ENCODE data around the gene SRRM1. TPM values are rescaled to one million over a fixed set of nuclear protein-coding genes. Genes with fewer than 3 reads are reported as not detected.
"Not testable (repeated sequence)": the region's sequence is repeated elsewhere in the genome, so short reads cannot be mapped to it uniquely, and the experiment has no call there.

The SRRM1 gene
- total RNA-seq, 1 donor: 50.7 TPM

DNA sequence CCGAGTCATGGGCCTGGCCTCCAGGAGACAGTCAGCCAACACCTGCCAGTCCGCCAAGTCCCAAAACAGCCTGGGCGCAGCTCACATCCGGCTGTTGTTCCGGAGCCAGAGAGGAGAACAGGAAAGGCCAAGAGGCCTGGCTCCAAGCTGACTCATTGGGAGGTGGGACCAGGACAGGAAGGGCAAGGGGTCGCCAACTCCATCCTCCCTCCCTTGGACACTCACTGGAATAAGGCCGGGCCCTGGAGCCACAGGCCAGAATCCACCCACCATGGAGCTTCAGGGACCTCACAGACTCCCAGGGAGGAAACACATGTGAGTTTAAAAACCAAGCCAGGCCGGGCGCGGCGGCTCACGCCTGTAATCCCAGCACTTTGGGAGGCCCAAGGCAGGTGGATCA lies 77.0 kb downstream of the SRRM1 start:
- peaks cover 27% of the 10 kb centered on the region for H3K79me2 ChIP-seq (ENCODE audit: insufficient read depth, low read length)
- DNase-seq (ENCODE audit: insufficient read length, low spot score, missing footprints): peak; percentile 95
- TF ChIP-seq, protein P1, sequence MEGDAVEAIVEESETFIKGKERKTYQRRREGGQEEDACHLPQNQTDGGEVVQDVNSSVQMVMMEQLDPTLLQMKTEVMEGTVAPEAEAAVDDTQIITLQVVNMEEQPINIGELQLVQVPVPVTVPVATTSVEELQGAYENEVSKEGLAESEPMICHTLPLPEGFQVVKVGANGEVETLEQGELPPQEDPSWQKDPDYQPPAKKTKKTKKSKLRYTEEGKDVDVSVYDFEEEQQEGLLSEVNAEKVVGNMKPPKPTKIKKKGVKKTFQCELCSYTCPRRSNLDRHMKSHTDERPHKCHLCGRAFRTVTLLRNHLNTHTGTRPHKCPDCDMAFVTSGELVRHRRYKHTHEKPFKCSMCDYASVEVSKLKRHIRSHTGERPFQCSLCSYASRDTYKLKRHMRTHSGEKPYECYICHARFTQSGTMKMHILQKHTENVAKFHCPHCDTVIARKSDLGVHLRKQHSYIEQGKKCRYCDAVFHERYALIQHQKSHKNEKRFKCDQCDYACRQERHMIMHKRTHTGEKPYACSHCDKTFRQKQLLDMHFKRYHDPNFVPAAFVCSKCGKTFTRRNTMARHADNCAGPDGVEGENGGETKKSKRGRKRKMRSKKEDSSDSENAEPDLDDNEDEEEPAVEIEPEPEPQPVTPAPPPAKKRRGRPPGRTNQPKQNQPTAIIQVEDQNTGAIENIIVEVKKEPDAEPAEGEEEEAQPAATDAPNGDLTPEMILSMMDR (IDR thresholded peaks at IDR 0.05; ENCODE audit: extremely low read depth, low read depth, low read length): no peak
- no peaks in the 10 kb centered on the region for H3K9me3 ChIP-seq (ENCODE audit: low read depth, low read length)
- H3K4me3 ChIP-seq (ENCODE audit: insufficient read depth, low read length): no peak overlapping the region
- no peaks in the 10 kb centered on the region for H3K36me3 ChIP-seq (ENCODE audit: insufficient read depth, low read length)
- H3K4me1 ChIP-seq (ENCODE audit: insufficient read depth, low read length): peaks cover 49% of the 10 kb centered on the region
- H3K27ac ChIP-seq (ENCODE audit: low read depth, low read length): peak overlapping the region; percentile 84
- H2AFZ ChIP-seq (ENCODE audit: low read length): peak overlapping the region; percentile 13
- no peaks in the 10 kb centered on the region for H4K20me1 ChIP-seq (ENCODE audit: insufficient read depth, low read length)
- no peaks in the 10 kb centered on the region for H3K27me3 ChIP-seq (ENCODE audit: insufficient read depth, low read length)
- H3K4me2 ChIP-seq (ENCODE audit: insufficient read depth, low read length): peak overlapping the region; percentile 32

DNA sequence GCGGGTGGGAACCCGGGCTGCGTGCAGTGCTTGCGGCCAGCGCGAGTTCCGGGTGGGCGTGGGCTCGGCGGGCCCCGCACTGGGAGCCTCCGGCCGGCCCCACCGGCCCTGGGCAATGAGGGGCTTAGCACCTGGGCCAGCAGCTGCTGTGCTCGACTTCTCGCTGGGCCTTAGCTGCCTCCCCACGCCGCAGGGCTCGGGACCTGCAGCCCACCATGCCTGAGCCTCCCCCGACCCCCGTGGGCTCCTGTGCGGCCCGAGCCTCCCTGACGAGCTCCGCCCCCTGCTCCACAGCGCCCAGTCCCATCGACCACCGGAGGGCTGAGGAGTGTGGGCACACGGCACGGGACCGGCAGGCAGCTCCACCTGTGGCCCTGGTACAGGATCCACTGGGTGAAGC lies 78.4 kb downstream of the SRRM1 start:
- DNase-seq (ENCODE audit: insufficient read length, low spot score, missing footprints): no peak
- no peaks in the 10 kb centered on the region for H3K9me3 ChIP-seq (ENCODE audit: low read depth, low read length)
- peaks cover 49% of the 10 kb centered on the region for H3K4me1 ChIP-seq (ENCODE audit: insufficient read depth, low read length)
- no peaks in the 10 kb centered on the region for H4K20me1 ChIP-seq (ENCODE audit: insufficient read depth, low read length)
- no peak overlapping the region for H3K4me3 ChIP-seq (ENCODE audit: insufficient read depth, low read length)
- H3K27me3 ChIP-seq (ENCODE audit: insufficient read depth, low read length): no peaks in the 10 kb centered on the region
- TF ChIP-seq, protein P1 (IDR thresholded peaks at IDR 0.05; ENCODE audit: extremely low read depth, low read depth, low read length): no peak
- no peak overlapping the region for H3K4me2 ChIP-seq (ENCODE audit: insufficient read depth, low read length)
- no peak overlapping the region for H3K27ac ChIP-seq (ENCODE audit: low read depth, low read length)
- peaks cover 26% of the 10 kb centered on the region for H3K79me2 ChIP-seq (ENCODE audit: insufficient read depth, low read length)
- no peak overlapping the region for H2AFZ ChIP-seq (ENCODE audit: low read length)
- no peaks in the 10 kb centered on the region for H3K36me3 ChIP-seq (ENCODE audit: insufficient read depth, low read length)

DNA sequence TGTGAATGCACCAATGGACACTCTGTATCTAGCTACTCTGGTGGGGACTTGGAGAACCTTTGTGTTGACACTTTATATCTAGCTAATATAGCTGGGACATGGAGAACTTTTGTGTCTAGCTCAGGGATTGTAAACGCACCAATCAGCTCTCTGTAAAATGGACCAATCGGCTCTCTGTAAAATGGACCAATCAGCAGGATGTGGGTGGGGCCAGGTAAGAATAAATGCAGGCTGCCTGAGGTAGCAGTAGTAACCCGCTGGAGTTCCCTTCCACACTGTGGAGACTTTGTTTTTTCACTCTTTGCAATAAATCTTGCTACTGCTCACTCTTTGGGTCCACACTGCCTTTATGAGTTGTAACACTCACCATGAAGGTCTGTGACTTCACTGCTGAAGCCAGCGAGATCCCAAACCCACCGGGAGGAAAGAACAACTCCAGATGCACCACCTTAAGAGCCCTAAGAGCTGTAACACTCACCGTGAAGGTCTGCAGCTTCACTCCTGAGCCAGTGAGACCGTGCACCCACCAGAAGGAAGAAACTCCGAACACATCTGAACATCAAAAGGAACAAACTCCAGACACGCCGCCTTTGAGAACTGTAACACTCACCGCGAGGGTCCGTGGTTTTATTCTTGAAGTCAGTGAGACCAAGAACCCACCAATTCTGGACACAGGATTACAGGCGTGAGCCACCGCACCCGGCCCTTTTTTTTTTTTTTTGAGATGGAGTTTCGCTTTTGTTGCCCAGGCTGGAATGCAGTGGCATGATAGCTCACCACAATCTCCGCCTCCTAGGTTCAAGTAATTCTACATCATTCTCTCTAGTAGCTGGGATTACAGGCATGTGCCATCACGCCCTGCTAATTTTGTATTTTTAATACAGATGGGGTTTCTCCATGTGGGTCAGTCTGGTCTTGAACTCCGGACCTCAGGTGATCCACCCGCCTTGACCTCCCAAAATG lies 79.3 kb downstream of the SRRM1 start:
- Histone ChIP-seq H3K4me3 (ENCODE audit: insufficient read depth, low read length) (peak overlapping the region; percentile 57), H2AFZ (ENCODE audit: low read length) (peak overlapping the region; percentile 61), H3K4me1 (ENCODE audit: insufficient read depth, low read length) (peaks cover 54% of the 10 kb centered on the region), H3K79me2 (ENCODE audit: insufficient read depth, low read length) (peaks cover 25% of the 10 kb centered on the region), H3K4me2 (ENCODE audit: insufficient read depth, low read length) (peak overlapping the region; percentile 59), H3K27ac (ENCODE audit: low read depth, low read length) (peak overlapping the region; percentile 51)
- H4K20me1 ChIP-seq (ENCODE audit: insufficient read depth, low read length); H3K9me3 ChIP-seq (ENCODE audit: low read depth, low read length); DNase-seq (ENCODE audit: insufficient read length, low spot score, missing footprints); H3K27me3 ChIP-seq (ENCODE audit: insufficient read depth, low read length); H3K36me3 ChIP-seq (ENCODE audit: insufficient read depth, low read length): not testable (repeated sequence)

Small RNA genes within 50 kb of the gene (small RNA-seq; reads per million reads assigned to genes)
- gene RF00019: not detected

Other genes with a start within 250 kb of the SRRM1 start
- 7.2 and 7.4 TPM in 2 replicates for gene STPG1, start 229.5 kb upstream of the SRRM1 start, total RNA-seq
- gene NIPAL3, start 227.5 kb upstream of the SRRM1 start, total RNA-seq: 29.2 and 31.8 TPM in 2 replicates
- 1.8 and 3.5 TPM in 2 replicates for gene RCAN3, start 140.5 kb upstream of the SRRM1 start, total RNA-seq
- gene NCMAP, start 87.2 kb upstream of the SRRM1 start, total RNA-seq: not detected in 2 replicates
- gene CLIC4, start 102.1 kb downstream of the SRRM1 start, total RNA-seq: 697 and 711 TPM in 2 replicates

Data from osteoblast (primary cell).